Neural crest cell (in vitro differentiated cells): ENCODE data around the gene COX4I1. TPM values are rescaled to one million over a fixed set of nuclear protein-coding genes. Genes with fewer than 3 reads are reported as not detected.
"Not testable (repeated sequence)": the region's sequence is repeated elsewhere in the genome, so short reads cannot be mapped to it uniquely, and the experiment has no call there.

Experiments used
- DNase-seq: peaks from one replicate; pipeline ENCODE4 v3.0.0; 2021; ENCODE audit warnings: low read depth, mixed read lengths, low spot score
- H3K27ac Mint-ChIP-seq: one replicate; pipeline ENCODE4 v1.8.0; 2021; ENCODE audit warnings: mild to moderate bottlenecking, mixed read lengths; ENCODE audit not compliant: unreplicated experiment
- H3K27me3 Mint-ChIP-seq: 2 replicates; pipeline ENCODE4 v1.8.0; 2021; ENCODE audit warnings: low read depth, mild to moderate bottlenecking, mixed read lengths
- H3K36me3 Mint-ChIP-seq: 2 replicates; pipeline ENCODE4 v1.8.0; 2021; ENCODE audit warnings: low read depth, mild to moderate bottlenecking, mixed read lengths
- H3K4me1 Mint-ChIP-seq: 2 replicates; pipeline ENCODE4 v1.8.0; 2021; ENCODE audit warnings: mixed read lengths
- H3K4me3 Mint-ChIP-seq: one replicate; pipeline ENCODE4 v1.8.0; 2021; ENCODE audit warnings: mild to moderate bottlenecking, mixed read lengths
- H3K9me3 Mint-ChIP-seq: 2 replicates; pipeline ENCODE4 v1.8.0; 2021; ENCODE audit warnings: mixed read lengths
- CTCF ChIP-seq: fragments of 200-600 bp; sonication (generic); conservative IDR thresholded peaks from 2 replicates; pipeline ENCODE4 v1.5.0; 2021; ENCODE audit warnings: antibody characterized with exemption, mild to moderate bottlenecking
- total RNA-seq: library from RNA; stranded (reverse); gene quantifications from 2 replicates; pipeline ENCODE4 v1.2.1, GENCODE V29; 2021

The COX4I1 gene
- total RNA-seq, 1 donor from 2014 or later = 434 TPM

- TF ChIP-seq CTCF = no peak
- Mint-ChIP-seq H3K4me3 (peak overlapping the region; percentile 90), H3K36me3 (peaks cover 17% of the 10 kb centered on the region), H3K4me1 (peaks cover 36% of the 10 kb centered on the region), H3K27me3 (no peaks in the 10 kb centered on the region), H3K27ac (peak overlapping the region; percentile 57), H3K9me3 (no peaks in the 10 kb centered on the region)
- DNase-seq = peak; percentile 22
These were observed 496 bp upstream of the COX4I1 start for GRCh38 chr16:85798901-85799496.

DNA sequence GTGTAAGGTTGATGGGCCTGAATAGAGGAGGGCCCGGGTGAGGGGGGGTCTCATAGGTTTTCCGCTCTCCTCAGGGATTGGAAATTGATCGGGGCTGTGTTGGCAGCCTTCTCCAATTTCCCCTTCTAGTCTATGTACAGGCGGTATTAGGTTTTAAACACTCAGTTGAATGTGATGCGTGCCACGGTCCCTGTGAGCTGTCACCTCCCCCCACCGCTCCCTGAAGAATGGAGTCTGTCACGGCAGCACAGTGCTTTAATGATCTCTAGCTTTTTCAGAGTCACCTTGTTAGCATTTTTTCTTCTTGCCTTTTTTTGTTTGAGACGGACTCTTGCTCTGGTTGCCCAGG lies 800 bp downstream of the COX4I1 start:
- Mint-ChIP-seq H3K27ac (peak overlapping the region; percentile 83), H3K4me1 (peaks cover 36% of the 10 kb centered on the region), H3K27me3 (no peaks in the 10 kb centered on the region), H3K36me3 (peaks cover 22% of the 10 kb centered on the region), H3K4me3 (peak overlapping the region; percentile 93), H3K9me3 (no peaks in the 10 kb centered on the region)
- TF ChIP-seq CTCF = no peak
- DNase-seq = no peak

DNA sequence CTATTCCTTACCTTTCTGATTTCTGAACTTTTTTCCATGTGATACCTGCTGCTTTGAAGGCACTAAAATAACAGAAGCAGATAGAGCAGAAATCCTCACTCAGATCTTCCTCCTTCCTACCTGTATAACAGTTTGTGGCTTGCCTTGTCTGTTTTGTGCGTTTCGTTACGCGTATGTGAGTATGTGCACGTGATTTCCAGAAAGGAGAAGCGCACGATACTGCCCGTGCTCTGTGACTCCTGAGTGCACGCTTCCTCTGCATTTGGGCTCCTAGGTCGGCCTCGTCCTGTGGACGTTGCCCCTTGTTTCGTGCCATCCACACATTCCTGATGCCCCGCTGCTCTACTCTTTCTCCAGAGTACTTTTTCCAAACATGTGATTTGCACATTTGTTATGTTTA lies 4.1 kb downstream of the COX4I1 start:
- no peak overlapping the region for H3K27ac Mint-ChIP-seq
- H3K4me1 Mint-ChIP-seq = peaks cover 22% of the 10 kb centered on the region
- no peak for DNase-seq
- no peaks in the 10 kb centered on the region for H3K9me3 Mint-ChIP-seq
- peak overlapping the region; percentile 71 for H3K4me3 Mint-ChIP-seq
- no peak for TF ChIP-seq CTCF
- peaks cover 32% of the 10 kb centered on the region for H3K36me3 Mint-ChIP-seq
- no peaks in the 10 kb centered on the region for H3K27me3 Mint-ChIP-seq

GRCh38 chr16:85805442-85806045 lies 6.0 kb downstream of the COX4I1 start:
- Mint-ChIP-seq H3K9me3 (no peaks in the 10 kb centered on the region), H3K27ac (no peak overlapping the region), H3K27me3 (no peaks in the 10 kb centered on the region), H3K4me1 (peaks cover 15% of the 10 kb centered on the region), H3K36me3 (peaks cover 32% of the 10 kb centered on the region), H3K4me3 (no peak overlapping the region)
- DNase-seq = no peak
- TF ChIP-seq CTCF = no peak

DNA sequence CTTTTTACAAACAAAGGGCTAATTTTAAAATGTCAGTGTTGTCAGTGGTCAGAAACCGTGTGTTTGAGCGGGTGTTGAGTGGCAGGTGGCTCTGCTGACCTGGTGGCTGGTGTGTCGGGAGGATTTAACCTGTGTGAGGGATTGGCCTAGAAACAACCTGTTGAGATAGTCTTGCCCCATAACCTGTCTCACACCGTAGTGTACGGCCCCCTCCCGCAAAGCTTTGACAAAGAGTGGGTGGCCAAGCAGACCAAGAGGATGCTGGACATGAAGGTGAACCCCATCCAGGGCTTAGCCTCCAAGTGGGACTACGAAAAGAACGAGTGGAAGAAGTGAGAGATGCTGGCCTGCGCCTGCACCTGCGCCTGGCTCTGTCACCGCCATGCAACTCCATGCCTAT lies 7.0 kb downstream of the COX4I1 start:
- H3K4me1 Mint-ChIP-seq = peaks cover 5% of the 10 kb centered on the region
- peaks cover 3% of the 10 kb centered on the region for H3K27me3 Mint-ChIP-seq
- peaks cover 29% of the 10 kb centered on the region for H3K36me3 Mint-ChIP-seq
- H3K27ac Mint-ChIP-seq = no peak overlapping the region
- no peak for DNase-seq
- no peaks in the 10 kb centered on the region for H3K9me3 Mint-ChIP-seq
- H3K4me3 Mint-ChIP-seq = no peak overlapping the region
- no peak for TF ChIP-seq CTCF

- DNase-seq, H3K9me3 Mint-ChIP-seq, H3K27ac Mint-ChIP-seq, H3K4me3 Mint-ChIP-seq, H3K4me1 Mint-ChIP-seq: not testable (repeated sequence)
- H3K36me3 Mint-ChIP-seq = peaks cover 24% of the 10 kb centered on the region
- H3K27me3 Mint-ChIP-seq = peaks cover 11% of the 10 kb centered on the region
These were observed 7.8 kb downstream of the COX4I1 start for GRCh38 chr16:85807340-85807739.

DNA sequence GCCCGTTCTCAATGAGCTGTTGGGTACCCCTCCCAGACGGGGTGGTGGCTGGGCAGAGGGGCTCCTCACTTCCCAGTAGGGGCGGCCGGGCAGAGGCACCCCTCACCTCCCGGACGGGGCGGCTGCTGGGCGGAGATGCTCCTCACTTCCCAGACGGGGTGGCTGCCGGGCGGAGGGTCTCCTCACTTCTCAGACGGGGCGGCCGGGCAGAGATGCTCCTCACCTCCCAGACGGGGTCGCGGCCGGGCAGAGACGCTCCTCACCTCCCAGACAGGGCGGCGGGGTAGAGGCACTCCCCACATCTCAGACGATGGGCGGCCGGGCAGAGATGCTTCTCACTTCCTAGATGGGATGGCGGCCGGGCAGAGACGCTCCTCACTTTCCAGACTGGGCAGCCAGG lies 8.6 kb downstream of the COX4I1 start:
- not testable (repeated sequence) for H3K4me1 Mint-ChIP-seq, H3K9me3 Mint-ChIP-seq, DNase-seq, H3K4me3 Mint-ChIP-seq, H3K27ac Mint-ChIP-seq
- H3K36me3 Mint-ChIP-seq = peaks cover 24% of the 10 kb centered on the region
- H3K27me3 Mint-ChIP-seq = peaks cover 17% of the 10 kb centered on the region
